HCT116 (cell line): ENCODE data around the gene RBM42. TPM values are rescaled to one million over a fixed set of nuclear protein-coding genes. Genes with fewer than 3 reads are reported as not detected.
A peak's percentile ranks its signal among the peaks of the same experiment; 100 is the strongest.

Experiments used
- ATAC-seq: fragments of 200-7000 bp; cut with Tn5 transposase; 2 replicates; pipeline ENCODE4 v1.9.1; 2020; ENCODE audit warnings: mild to moderate bottlenecking, moderate library complexity
- BruUV-seq: library from RNA; stranded (reverse); fragments of 400-500 nt; replicated peaks from 2 replicates; lab custom pipeline; 2021; lab: Mats Ljungman, UMichigan
- CTCF ChIA-PET: fragments of 300-600 bp; sonication (Branson Sonifier 250); formaldehyde crosslinking; loops from one replicate; lab custom pipeline; 2021; ENCODE audit warnings: antibody characterized with exemption; lab: Charles Lee
- POLR2A ChIA-PET: fragments of 300-600, 350-600 bp; sonication (Branson Sonifier 250); formaldehyde crosslinking; loops from one replicate; lab custom pipeline; 2021; ENCODE audit warnings: antibody characterized with exemption; lab: Charles Lee
- RAD21 ChIA-PET, 2 experiments: fragments of 300-600 bp; sonication (Branson Sonifier 250); formaldehyde crosslinking; loops; one replicate each; lab custom pipeline; 2023; ENCODE audit warnings: low total read pairs in 2 of 2; ENCODE audit not compliant: uncharacterized antibody in 2 of 2, unreplicated experiment in 2 of 2, low non-redundant PET in 1 of 2; lab: Charles Lee
- DNase-seq: peaks from one replicate; pipeline ENCODE4 v3.0.0-alpha.2; 2010; ENCODE audit warnings: low read depth, low spot score
- H2AFZ ChIP-seq: fragments of 200-600 bp; shearing (Covaris generic), sonication (generic); 2 replicates; pipeline ENCODE4 v1.6.1; 2017; ENCODE audit warnings: low read depth, mixed run types, mixed read lengths, antibody characterized with exemption, low read length; ENCODE audit not compliant: poor library complexity, severe bottlenecking
- H3K27ac ChIP-seq: 2 replicates; pipeline ENCODE4 v1.5.1; 2012; ENCODE audit warnings: low read depth, low read length
- H3K27me3 ChIP-seq: fragments of 200-600 bp; sonication (generic); 2 replicates; pipeline ENCODE4 v1.6.1; 2016; ENCODE audit warnings: mixed run types, low read length, mixed read lengths; ENCODE audit not compliant: insufficient read depth
- H3K36me3 ChIP-seq, 2 experiments: fragments of 200-500 bp in 1 of 2; fragments of 200-600 bp in 1 of 2; sonication (Bioruptor generic) in 1 of 2; sonication (generic) in 1 of 2; 2 replicates each; pipeline versions ENCODE4 v1.5.1 to v1.6.1; 2014 to 2016; ENCODE audit warnings: low read length in 2 of 2, inconsistent platforms in 1 of 2, mixed read lengths in 1 of 2, mixed run types in 1 of 2; ENCODE audit not compliant: insufficient read depth in 2 of 2, control insufficient read depth in 1 of 2
- H3K4me1 ChIP-seq, 2 experiments: fragments of 200-600 bp in 1 of 2; sonication (generic) in 1 of 2; 2 replicates each; pipeline versions ENCODE4 v1.5.1 to v1.6.1; 2012 to 2017; ENCODE audit warnings: low read length in 2 of 2, inconsistent platforms in 1 of 2, mild to moderate bottlenecking in 1 of 2, mixed read lengths in 1 of 2, mixed run types in 1 of 2, moderate library complexity in 1 of 2; ENCODE audit not compliant: insufficient read depth in 2 of 2, control insufficient read depth in 1 of 2
- H3K4me2 ChIP-seq: fragments of 200-600 bp; sonication (generic); 2 replicates; pipeline ENCODE4 v1.6.1; 2017; ENCODE audit warnings: mixed run types, low read length, mixed read lengths
- H3K4me3 ChIP-seq, 2 experiments: fragments of 200-600 bp in 1 of 2; sonication (generic) in 1 of 2; replicated peaks in 1 of 2; 2 replicates each; pipeline ENCODE4 v1.5.1; 2011 to 2016; ENCODE audit warnings: low read length in 2 of 2, control low read depth in 1 of 2, low read depth in 1 of 2, mild to moderate bottlenecking in 1 of 2, mixed read lengths in 1 of 2, mixed run types in 1 of 2
- H3K79me2 ChIP-seq: fragments of 200-600 bp; sonication (generic); 2 replicates; pipeline ENCODE4 v1.6.1; 2017; ENCODE audit warnings: mild to moderate bottlenecking, mixed run types, low read length, moderate library complexity, mixed read lengths; ENCODE audit not compliant: insufficient read depth
- H3K9ac ChIP-seq: fragments of 200-600 bp; sonication (generic); 2 replicates; pipeline ENCODE4 v1.6.1; 2016; ENCODE audit warnings: low read length, mixed read lengths
- H3K9me2 ChIP-seq: fragments of 200-600 bp; sonication (generic), shearing (Covaris generic); 2 replicates; pipeline ENCODE4 v1.6.1; 2017; ENCODE audit warnings: mixed run types, mild to moderate bottlenecking, moderate library complexity; ENCODE audit not compliant: insufficient read depth
- H3K9me3 ChIP-seq, 2 experiments: fragments of 200-500 bp in 1 of 2; fragments of 200-600 bp in 1 of 2; sonication (Bioruptor generic) in 1 of 2; sonication (generic) in 1 of 2; 2 replicates each; pipeline ENCODE4 v1.6.1; 2014 to 2017; ENCODE audit warnings: low read length in 2 of 2, mixed read lengths in 2 of 2, inconsistent platforms in 1 of 2, low read depth in 1 of 2, mild to moderate bottlenecking in 1 of 2, mixed run types in 1 of 2, moderate library complexity in 1 of 2; ENCODE audit not compliant: control insufficient read depth in 1 of 2, insufficient read depth in 1 of 2
- H4K20me1 ChIP-seq: fragments of 200-600 bp; sonication (generic), shearing (Covaris generic); 2 replicates; pipeline ENCODE4 v1.6.1; 2017; ENCODE audit warnings: mixed run types, mild to moderate bottlenecking, moderate library complexity; ENCODE audit not compliant: insufficient read depth
- CEBPB ChIP-seq: IDR thresholded peaks from 2 replicates; pipeline ENCODE4 v1.6.1; 2012; ENCODE audit warnings: low read depth
- EZH2 ChIP-seq: fragments of 200-600 bp; sonication (generic); IDR thresholded peaks from 2 replicates; pipeline ENCODE4 v1.6.1; 2017; ENCODE audit warnings: antibody characterized with exemption, mixed run types
- POLR2AphosphoS5 ChIP-seq: IDR thresholded peaks from 2 replicates; pipeline ENCODE4 v1.6.1; 2011; ENCODE audit warnings: mild to moderate bottlenecking, low read depth, low read length, moderate library complexity
- SRF ChIP-seq: IDR thresholded peaks from 2 replicates; pipeline ENCODE4 v1.6.1; 2012; ENCODE audit warnings: low read depth
- TCF7L2 ChIP-seq: IDR thresholded peaks from 2 replicates; pipeline ENCODE4 v1.7.0; 2011; ENCODE audit warnings: borderline replicate concordance, inconsistent platforms; ENCODE audit not compliant: insufficient read depth, insufficient read length; ENCODE audit errors: extremely low read depth
- intact Hi-C: fragments of 100-400 bp; cut with micrococcal nuclease; formaldehyde crosslinking; loops from 2 replicates; pipeline ENCODE4 v1.10.0; 2022
- total RNA-seq: library from RNA; stranded (reverse); gene quantifications from one replicate; pipeline ENCODE4 v1.2.1, GENCODE V29; 2021; ENCODE audit not compliant: unreplicated experiment
- TF ChIP-seq, protein P1 (sequence below): IDR thresholded peaks from 2 replicates; pipeline ENCODE4 v1.6.1; 2012
- TF ChIP-seq, protein P2 (sequence below), 3 experiments: fragments of 200-600 bp in 1 of 3; sonication (generic) in 1 of 3; IDR thresholded peaks in 2 of 3; conservative IDR thresholded peaks in 1 of 3; 2 replicates each; pipeline ENCODE4 v1.5.1; 2012 to 2017; ENCODE audit warnings: low read depth in 2 of 3, low read length in 2 of 3, antibody characterized with exemption in 1 of 3, borderline replicate concordance in 1 of 3, control low read depth in 1 of 3, mild to moderate bottlenecking in 1 of 3, mixed read lengths in 1 of 3, mixed run types in 1 of 3, moderate library complexity in 1 of 3; ENCODE audit not compliant: insufficient read depth in 1 of 3

RBM42 gene
- total RNA-seq, 1 experiment from 2014 or later = 87.2 TPM

DNA sequence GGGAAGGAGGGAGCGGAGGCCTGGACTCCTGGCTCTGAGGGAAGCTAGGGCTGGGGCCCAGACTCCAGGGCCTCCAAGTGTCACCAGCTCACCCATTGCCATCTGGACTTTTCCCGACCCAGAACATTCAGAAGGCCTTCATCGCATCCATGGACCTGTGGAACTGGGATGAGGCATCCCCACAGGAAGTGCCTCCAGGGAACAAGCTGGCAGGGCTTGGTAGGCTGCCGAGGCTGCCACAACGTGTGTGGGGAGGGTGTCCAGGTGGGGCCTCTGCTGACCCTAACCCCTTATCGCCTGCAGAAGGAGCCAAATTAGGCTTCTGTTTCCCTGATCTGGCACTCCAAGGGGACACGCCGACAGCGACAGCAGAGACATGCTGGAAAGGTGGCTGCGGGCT lies 13.5 kb downstream of the RBM42 start:
- H3K27me3 ChIP-seq = no peaks in the 10 kb centered on the region
- CTCF ChIA-PET = no interaction called here
- TF ChIP-seq EZH2 (no peak), TCF7L2 (no peak), CEBPB (no peak), SRF (no peak), POLR2AphosphoS5 (no peak)
- TF ChIP-seq, protein P1, sequence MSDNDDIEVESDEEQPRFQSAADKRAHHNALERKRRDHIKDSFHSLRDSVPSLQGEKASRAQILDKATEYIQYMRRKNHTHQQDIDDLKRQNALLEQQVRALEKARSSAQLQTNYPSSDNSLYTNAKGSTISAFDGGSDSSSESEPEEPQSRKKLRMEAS = no peak
- TF ChIP-seq, protein P2, sequence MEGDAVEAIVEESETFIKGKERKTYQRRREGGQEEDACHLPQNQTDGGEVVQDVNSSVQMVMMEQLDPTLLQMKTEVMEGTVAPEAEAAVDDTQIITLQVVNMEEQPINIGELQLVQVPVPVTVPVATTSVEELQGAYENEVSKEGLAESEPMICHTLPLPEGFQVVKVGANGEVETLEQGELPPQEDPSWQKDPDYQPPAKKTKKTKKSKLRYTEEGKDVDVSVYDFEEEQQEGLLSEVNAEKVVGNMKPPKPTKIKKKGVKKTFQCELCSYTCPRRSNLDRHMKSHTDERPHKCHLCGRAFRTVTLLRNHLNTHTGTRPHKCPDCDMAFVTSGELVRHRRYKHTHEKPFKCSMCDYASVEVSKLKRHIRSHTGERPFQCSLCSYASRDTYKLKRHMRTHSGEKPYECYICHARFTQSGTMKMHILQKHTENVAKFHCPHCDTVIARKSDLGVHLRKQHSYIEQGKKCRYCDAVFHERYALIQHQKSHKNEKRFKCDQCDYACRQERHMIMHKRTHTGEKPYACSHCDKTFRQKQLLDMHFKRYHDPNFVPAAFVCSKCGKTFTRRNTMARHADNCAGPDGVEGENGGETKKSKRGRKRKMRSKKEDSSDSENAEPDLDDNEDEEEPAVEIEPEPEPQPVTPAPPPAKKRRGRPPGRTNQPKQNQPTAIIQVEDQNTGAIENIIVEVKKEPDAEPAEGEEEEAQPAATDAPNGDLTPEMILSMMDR (IDR thresholded peaks at IDR 0.05 in 2 of 3, conservative IDR thresholded peaks at IDR 0.05 in 1 of 3; ENCODE audit: borderline replicate concordance in 1 of 3, insufficient read depth in 1 of 3, low read depth in 2 of 3, low read length in 2 of 3) = no peak
- TF ChIP-seq, all 23 proteins: peak for 0

More for the DNA sequence above, 13.5 kb downstream of the RBM42 start:
- Histone ChIP-seq H4K20me1 (no peaks in the 10 kb centered on the region), H3K4me2 (peak overlapping the region; percentile 99; the same call in 1 of the 2 replicates), H3K9me2 (no peaks in the 10 kb centered on the region), H3K4me1 (peaks cover 8 to 43% of the 10 kb centered on the region in 2 experiments; a peak in 3 of 4 replicates), H2AFZ (no peak overlapping the region), H3K9ac (no peak overlapping the region), H3K36me3 (peaks cover 5% of the 10 kb centered on the region in 2 experiments; a peak in 2 of 4 replicates), H3K9me3 (no peaks in the 10 kb centered on the region), H3K79me2 (no peaks in the 10 kb centered on the region), H3K4me3 (no peak overlapping the region), H3K27ac (no peak overlapping the region)
- BruUV-seq = no TSS peak
- POLR2A ChIA-PET = no interaction called here
- DNase-seq = no peak
- intact Hi-C loops = no loop called here
- RAD21 ChIA-PET = no interaction called here
- ATAC-seq = no peak
